H9 (cell line): ENCODE measurements around the gene DACT3. TPM values are rescaled to one million over a fixed set of nuclear protein-coding genes. Genes with fewer than 3 reads are reported as not detected.
A peak's percentile ranks its signal among the peaks of the same experiment; 100 is the strongest.

Source experiments
- DNase-seq: peaks from one replicate; pipeline ENCODE4 v3.0.0-alpha.2; 2017
- H2AFZ ChIP-seq: one replicate; pipeline ENCODE4 v1.6.1; 2013; ENCODE audit warnings: mild to moderate bottlenecking, low read length, control low read depth, moderate library complexity
- H2AK5ac ChIP-seq: 2 replicates; pipeline ENCODE4 v1.6.1; 2013; ENCODE audit warnings: low read length, control low read depth, mixed read lengths; ENCODE audit not compliant: insufficient read length
- H2BK120ac ChIP-seq: one replicate; pipeline ENCODE4 v1.6.1; 2013; ENCODE audit warnings: low read depth, mild to moderate bottlenecking, low read length, control low read depth, inconsistent platforms; ENCODE audit not compliant: poor library complexity, severe bottlenecking
- H2BK12ac ChIP-seq: 2 replicates; pipeline ENCODE4 v1.6.1; 2013; ENCODE audit warnings: low read length, control low read depth, mixed read lengths, low read depth; ENCODE audit not compliant: insufficient read length
- H2BK15ac ChIP-seq: 2 replicates; pipeline ENCODE4 v1.6.1; 2013; ENCODE audit warnings: low read depth, low read length, control low read depth
- H2BK20ac ChIP-seq: one replicate; pipeline ENCODE4 v1.6.1; 2013; ENCODE audit warnings: low read depth, mild to moderate bottlenecking, low read length, control low read depth, inconsistent platforms; ENCODE audit not compliant: poor library complexity, severe bottlenecking
- H2BK5ac ChIP-seq: 2 replicates; pipeline ENCODE4 v1.6.1; 2013; ENCODE audit warnings: low read length, control low read depth, mixed read lengths; ENCODE audit not compliant: insufficient read length
- H3K14ac ChIP-seq: 2 replicates; pipeline ENCODE4 v1.6.1; 2013; ENCODE audit warnings: low read length, control low read depth; ENCODE audit not compliant: insufficient read depth
- H3K18ac ChIP-seq: 2 replicates; pipeline ENCODE4 v1.6.1; 2013; ENCODE audit warnings: low read depth, mild to moderate bottlenecking, mixed read lengths, low read length, control low read depth; ENCODE audit not compliant: insufficient read length
- H3K23ac ChIP-seq: 2 replicates; pipeline ENCODE4 v1.6.1; 2013; ENCODE audit warnings: low read length, control low read depth, mixed read lengths, low read depth; ENCODE audit not compliant: insufficient read length
- H3K23me2 ChIP-seq: 2 replicates; pipeline ENCODE4 v1.6.1; 2013; ENCODE audit warnings: low read depth, mild to moderate bottlenecking, mixed read lengths, low read length, control low read depth; ENCODE audit not compliant: insufficient read length, poor library complexity, severe bottlenecking
- H3K27ac ChIP-seq: 2 replicates; pipeline ENCODE4 v1.5.1; 2013; ENCODE audit warnings: low read length, control low read depth, mixed read lengths, low read depth; ENCODE audit not compliant: insufficient read length
- H3K27me3 ChIP-seq: 2 replicates; pipeline ENCODE4 v1.6.1; 2013; ENCODE audit warnings: low read length, control low read depth, inconsistent platforms; ENCODE audit not compliant: insufficient read depth
- H3K4ac ChIP-seq: 2 replicates; pipeline ENCODE4 v1.6.1; 2013; ENCODE audit warnings: low read depth, mild to moderate bottlenecking, control low read depth, inconsistent platforms, low read length, moderate library complexity
- H3K4me1 ChIP-seq: 2 replicates; pipeline ENCODE4 v1.6.1; 2013; ENCODE audit warnings: low read length, control low read depth, inconsistent platforms; ENCODE audit not compliant: insufficient read depth
- H3K4me2 ChIP-seq: 2 replicates; pipeline ENCODE4 v1.6.1; 2013; ENCODE audit warnings: low read length, control low read depth, mixed read lengths; ENCODE audit not compliant: insufficient read length, insufficient read depth
- H3K56ac ChIP-seq: 2 replicates; pipeline ENCODE4 v1.6.1; 2013; ENCODE audit warnings: low read depth, mild to moderate bottlenecking, mixed read lengths, low read length, control low read depth; ENCODE audit not compliant: insufficient read length
- H3K79me1 ChIP-seq: 2 replicates; pipeline ENCODE4 v1.6.1; 2013; ENCODE audit warnings: low read depth, mild to moderate bottlenecking, moderate library complexity, low read length, control low read depth, inconsistent platforms; ENCODE audit not compliant: insufficient read depth, poor library complexity, severe bottlenecking
- H3K79me2 ChIP-seq: 2 replicates; pipeline ENCODE4 v1.6.1; 2013; ENCODE audit warnings: low read length, control low read depth, inconsistent platforms; ENCODE audit not compliant: insufficient read depth
- H3K9ac ChIP-seq: 2 replicates; pipeline ENCODE4 v1.6.1; 2013; ENCODE audit warnings: low read length, control low read depth, mixed read lengths; ENCODE audit not compliant: insufficient read length; ENCODE audit errors: extremely low read depth
- H3K9me3 ChIP-seq: one replicate; pipeline ENCODE4 v1.6.1; 2013; ENCODE audit warnings: low read depth, low read length, inconsistent platforms; ENCODE audit not compliant: control insufficient read depth
- H3T11ph ChIP-seq: one replicate; pipeline ENCODE4 v1.6.1; 2013; ENCODE audit warnings: mild to moderate bottlenecking, low read length, control low read depth, inconsistent platforms
- H4K20me1 ChIP-seq: one replicate; pipeline ENCODE4 v1.6.1; 2013; ENCODE audit not compliant: control insufficient read depth, insufficient read length, insufficient read depth
- H4K5ac ChIP-seq: 2 replicates; pipeline ENCODE4 v1.6.1; 2013; ENCODE audit warnings: low read depth, mild to moderate bottlenecking, mixed read lengths, low read length, control low read depth; ENCODE audit not compliant: insufficient read length
- H4K8ac ChIP-seq: replicated peaks from 2 replicates; pipeline ENCODE4 v1.6.1; 2013; ENCODE audit warnings: low read length, control low read depth, mixed read lengths, low read depth; ENCODE audit not compliant: insufficient read length
- H4K91ac ChIP-seq: 2 replicates; pipeline ENCODE4 v1.6.1; 2013; ENCODE audit warnings: low read depth, mild to moderate bottlenecking, moderate library complexity, mixed read lengths, low read length, control low read depth; ENCODE audit not compliant: insufficient read length
- H3K27ac Mint-ChIP-seq, 3 experiments: 2 replicates in 2 of 3; 3 replicates in 1 of 3; pipeline ENCODE4 v1.8.0; 2020 to 2021; ENCODE audit warnings: mixed read lengths in 3 of 3, mild to moderate bottlenecking in 1 of 3, moderate library complexity in 1 of 3
- H3K27me3 Mint-ChIP-seq: 2 replicates; pipeline ENCODE4 v1.8.0; 2021; ENCODE audit warnings: low read depth, mild to moderate bottlenecking, moderate library complexity, mixed read lengths
- H3K36me3 Mint-ChIP-seq, 3 experiments: 2 replicates in 2 of 3; 3 replicates in 1 of 3; pipeline ENCODE4 v1.8.0; 2020 to 2021; ENCODE audit warnings: low read depth in 3 of 3, mixed read lengths in 3 of 3; ENCODE audit not compliant: insufficient read depth in 1 of 3
- H3K4me1 Mint-ChIP-seq, 2 experiments: 2 replicates each; pipeline ENCODE4 v1.8.0; 2020; ENCODE audit warnings: mixed read lengths in 2 of 2
- H3K4me3 Mint-ChIP-seq, 2 experiments: 2 replicates in 1 of 2; 3 replicates in 1 of 2; pipeline ENCODE4 v1.8.0; 2020 to 2021; ENCODE audit warnings: mild to moderate bottlenecking in 2 of 2, mixed read lengths in 2 of 2, moderate library complexity in 1 of 2
- H3K9me3 Mint-ChIP-seq, 2 experiments: 2 replicates in 1 of 2; 3 replicates in 1 of 2; pipeline ENCODE4 v1.8.0; 2020; ENCODE audit warnings: mild to moderate bottlenecking in 2 of 2, mixed read lengths in 2 of 2, moderate library complexity in 1 of 2
- CTCF ChIP-seq: fragments of 200-600 bp; sonication (generic); conservative IDR thresholded peaks from 3 replicates; pipeline ENCODE4 v1.8.0; 2021; ENCODE audit warnings: antibody characterized with exemption, mild to moderate bottlenecking
- WGBS: extraction: QIAGEN DNeasy Blood & Tissue Kit; methylation state at CpG from one replicate; pipeline ENCODE4 v1.1.7; 2013; ENCODE audit warnings: missing lambda C conversion rate, low lambda C conversion rate, mixed read lengths; ENCODE audit not compliant: insufficient read length; ENCODE audit errors: extremely low coverage; 5-methylcytosine and 5-hydroxymethylcytosine counted together
- total RNA-seq: library from RNA; stranded (reverse); gene quantifications from 2 replicates; pipeline ENCODE4 v1.2.1, GENCODE V29; 2021

The DACT3 gene
- total RNA-seq, 1 experiment from 2014 or later = 0.87 TPM

- no CpG with 5 or more reads among the region's 51 CpGs for WGBS
- H2BK12ac ChIP-seq = no peak within 1 kb of the TSS
- H4K8ac ChIP-seq = no peak within 1 kb of the TSS
- H3K36me3 Mint-ChIP-seq = peaks cover 6 to 18% (median 13%) of the 10 kb centered on the region in 3 experiments; a peak in 6 of 7 replicates
- H3K4ac ChIP-seq = no peak within 1 kb of the TSS; the same call in 1 of the 2 replicates
- peaks cover 12% of the 10 kb centered on the region for H3K23me2 ChIP-seq
- H4K91ac ChIP-seq = no peak within 1 kb of the TSS
- no peak within 1 kb of the TSS for H3K23ac ChIP-seq
- peaks cover 7% of the 10 kb centered on the region for H3K79me1 ChIP-seq
- no peak within 1 kb of the TSS for H2BK20ac ChIP-seq
- H2BK5ac ChIP-seq = peak within 1 kb of the TSS; percentile 83
- H3T11ph ChIP-seq = peak within 1 kb of the TSS; percentile 42
- no peaks in the 10 kb centered on the region for H3K27me3 ChIP-seq
- peak within 1 kb of the TSS; percentile 90 for H3K14ac ChIP-seq
- H3K4me2 ChIP-seq = peak within 1 kb of the TSS; percentile 65
- no peak for DNase-seq
- H3K4me1 Mint-ChIP-seq = peaks cover 19 to 31% of the 10 kb centered on the region in 2 experiments
- peaks cover 5% of the 10 kb centered on the region; the same call in 1 of the 2 replicates for H3K79me2 ChIP-seq
- H3K27ac Mint-ChIP-seq = peak within 1 kb of the TSS; percentile 100
- peaks cover 5% of the 10 kb centered on the region; the same call in 1 of the 2 replicates for H3K27me3 Mint-ChIP-seq
- H4K5ac ChIP-seq = peak within 1 kb of the TSS; percentile 33
- H3K18ac ChIP-seq = peak within 1 kb of the TSS; percentile 89
- no peaks in the 10 kb centered on the region for H3K9me3 ChIP-seq
- peaks cover 3 to 9% of the 10 kb centered on the region in 2 experiments; a peak in 3 of 5 replicates for H3K9me3 Mint-ChIP-seq
- H2BK15ac ChIP-seq = no peak within 1 kb of the TSS
- no peak within 1 kb of the TSS for H2BK120ac ChIP-seq
- H3K9ac ChIP-seq = peak within 1 kb of the TSS; percentile 88
- H3K56ac ChIP-seq = peak within 1 kb of the TSS; percentile 53
- no peak within 1 kb of the TSS for H2AFZ ChIP-seq
- H4K20me1 ChIP-seq = no peaks in the 10 kb centered on the region
- no peaks in the 10 kb centered on the region for H3K4me1 ChIP-seq
- H3K4me3 Mint-ChIP-seq = peak within 1 kb of the TSS; percentile 94 to 98
- peak within 1 kb of the TSS; percentile 49 for H3K27ac ChIP-seq
- H2AK5ac ChIP-seq = no peak within 1 kb of the TSS
- TF ChIP-seq CTCF = no peak
Measured at GRCh38 chr19:46601318-46602224, 59.4 kb downstream of the DACT3 start, which contains the start of gene CALM3. Gene CALM3, plus strand, starts transcription at chr19:46601330. Its CDS starts 105 bp downstream, at chr19:46601435.
